OCI-LY1 (cell line): ENCODE results near the gene ITSN1.

Experiments
- CTCF ChIP-seq: fragments of 200-600 bp; sonication (generic), shearing (Covaris generic); IDR thresholded peaks from 2 replicates; pipeline ENCODE4 v1.5.1; 2017; ENCODE audit warnings: mild to moderate bottlenecking, antibody characterized with exemption, low read length, moderate library complexity, mixed read lengths
- EZH2 ChIP-seq: fragments of 200-600 bp; sonication (generic), shearing (Covaris generic); IDR thresholded peaks from 2 replicates; pipeline ENCODE4 v1.8.0; 2017; ENCODE audit warnings: borderline replicate concordance, mixed run types, mild to moderate bottlenecking, antibody characterized with exemption, low read length, moderate library complexity, mixed read lengths

- TF ChIP-seq CTCF (no peak), EZH2 (no peak)
Observed at GRCh38 chr21:33936301-33937038, 294.2 kb downstream of the ITSN1 start.
